Smooth muscle cell (in vitro differentiated cells): ENCODE measurements around the gene DPYD. TPM values are rescaled to one million over a fixed set of nuclear protein-coding genes. Genes with fewer than 3 reads are reported as not detected.

Experiments
- DNase-seq: peaks from one replicate; lab custom pipeline; 2025; ENCODE audit not compliant: unreplicated experiment; lab: John Stamatoyannopoulos, UW
- H2AFZ ChIP-seq: fragments of 200-600 bp; sonication (generic); 2 replicates; pipeline ENCODE4 v1.6.0; 2016; ENCODE audit warnings: antibody characterized with exemption, low read depth, mild to moderate bottlenecking
- H3F3A ChIP-seq: fragments of 200-600 bp; sonication (generic); 2 replicates; pipeline ENCODE4 v1.6.0; 2017; ENCODE audit warnings: antibody characterized with exemption, low read depth
- H3K27ac ChIP-seq: fragments of 200-600 bp; sonication (generic); 2 replicates; pipeline ENCODE4 v1.5.1; 2016; ENCODE audit warnings: low read depth, mild to moderate bottlenecking
- H3K27me3 ChIP-seq: fragments of 200-600 bp; sonication (generic); 2 replicates; pipeline ENCODE4 v1.6.1; 2016; ENCODE audit warnings: low read depth, mild to moderate bottlenecking
- H3K36me3 ChIP-seq: fragments of 200-600 bp; sonication (generic); 2 replicates; pipeline ENCODE4 v1.5.1; 2016; ENCODE audit warnings: low read depth
- H3K4me1 ChIP-seq: fragments of 200-600 bp; sonication (generic); 2 replicates; pipeline ENCODE4 v1.5.1; 2016; ENCODE audit warnings: low read depth
- H3K4me2 ChIP-seq: fragments of 200-600 bp; sonication (generic); 2 replicates; pipeline ENCODE4 v1.6.0; 2016; ENCODE audit warnings: mild to moderate bottlenecking
- H3K4me3 ChIP-seq: fragments of 200-600 bp; sonication (generic); 2 replicates; pipeline ENCODE4 v1.5.1; 2016; ENCODE audit warnings: mild to moderate bottlenecking
- H3K79me2 ChIP-seq: fragments of 200-600 bp; sonication (generic); 2 replicates; pipeline ENCODE4 v1.6.0; 2016; ENCODE audit warnings: low read depth, mild to moderate bottlenecking
- H3K9ac ChIP-seq: fragments of 200-600 bp; sonication (generic); 2 replicates; pipeline ENCODE4 v1.6.0; 2016; ENCODE audit warnings: low read depth
- H3K9me3 ChIP-seq: fragments of 200-600 bp; sonication (generic); replicated peaks from 2 replicates; pipeline ENCODE4 v1.5.1; 2016; ENCODE audit warnings: low read depth
- H4K20me1 ChIP-seq: fragments of 200-600 bp; sonication (generic); 2 replicates; pipeline ENCODE4 v1.6.0; 2016; ENCODE audit warnings: low read depth
- CTCF ChIP-seq: fragments of 200-600 bp; sonication (generic); IDR thresholded peaks from 2 replicates; pipeline ENCODE4 v1.5.1; 2017; ENCODE audit warnings: borderline replicate concordance, mild to moderate bottlenecking, antibody characterized with exemption; ENCODE audit not compliant: insufficient read depth, poor library complexity, severe bottlenecking
- WGBS: methylation state at CpG from one replicate; pipeline ENCODE4 v1.1.7; 2016; ENCODE audit warnings: low lambda C conversion rate; 5-methylcytosine and 5-hydroxymethylcytosine counted together
- polyA plus RNA-seq: library from polyadenylated mRNA; unstranded; fragments of >200 nt; fragmentation: Nextera tagmentation; extraction: Ambion mirVana; gene quantifications from 2 replicates; pipeline ENCODE4 v1.2.1, GENCODE V29; 2016
- total RNA-seq: library from RNA; depleted of rRNA; stranded (reverse); fragments of >200 nt; gene quantifications from 2 replicates; pipeline ENCODE4 v1.2.3, GENCODE V29; 2014

The DPYD gene
- total and polyA plus RNA-seq, 2 experiments from 2014 or later, result 1.8 to 2.0 TPM

DNA sequence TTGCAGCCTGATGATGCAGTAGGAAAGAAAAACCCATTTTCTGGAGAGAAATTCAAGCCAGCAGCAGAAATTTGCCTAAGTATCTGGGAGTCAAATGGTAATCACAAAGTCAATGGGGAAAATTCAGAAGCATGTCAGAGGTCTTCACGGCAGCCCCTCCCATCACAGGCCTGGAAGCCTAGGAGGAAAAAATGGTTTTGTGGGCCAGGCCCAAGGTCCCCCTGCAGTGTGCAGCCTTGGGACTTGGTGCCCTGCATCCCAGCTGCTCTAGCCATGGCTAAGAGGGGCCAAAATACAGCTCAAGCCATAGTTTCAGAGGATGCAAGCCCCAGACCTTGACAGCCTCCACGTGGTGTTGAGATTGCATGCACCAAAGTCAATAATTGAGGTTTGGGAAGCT lies 864.4 kb downstream of the DPYD start:
- Histone ChIP-seq H2AFZ (no peak overlapping the region), H3K27me3 (no peaks in the 10 kb centered on the region), H3K79me2 (no peaks in the 10 kb centered on the region), H3K36me3 (no peaks in the 10 kb centered on the region), H3K27ac (no peak overlapping the region), H3K4me3 (no peak overlapping the region), H3K9ac (no peak overlapping the region), H3F3A (no peaks in the 10 kb centered on the region), H3K4me2 (no peak overlapping the region), H4K20me1 (no peaks in the 10 kb centered on the region), H3K9me3 (peaks cover 3% of the 10 kb centered on the region), H3K4me1 (peaks cover 10% of the 10 kb centered on the region)
- DNase-seq, result no peak
- 89% methylated on average over 2 of the region's 2 CpGs for WGBS
- no peak for TF ChIP-seq CTCF

- no peaks in the 10 kb centered on the region for H3K79me2 ChIP-seq
- no peak overlapping the region for H3K4me3 ChIP-seq
- H4K20me1 ChIP-seq, result no peaks in the 10 kb centered on the region
- no peak for DNase-seq
- H3K4me1 ChIP-seq, result peaks cover 10% of the 10 kb centered on the region
- H3K9ac ChIP-seq, result no peak overlapping the region
- H3K4me2 ChIP-seq, result no peak overlapping the region
- no peaks in the 10 kb centered on the region for H3F3A ChIP-seq
- H3K9me3 ChIP-seq, result peaks cover 3% of the 10 kb centered on the region
- no peaks in the 10 kb centered on the region for H3K36me3 ChIP-seq
- no peak overlapping the region for H2AFZ ChIP-seq
- H3K27ac ChIP-seq, result no peak overlapping the region
- WGBS, result 92% methylated on average over 2 of the region's 2 CpGs
- TF ChIP-seq CTCF, result no peak
- H3K27me3 ChIP-seq, result no peaks in the 10 kb centered on the region
Observed at GRCh38 chr1:97053268-97053667, 867.6 kb downstream of the DPYD start.

DNA sequence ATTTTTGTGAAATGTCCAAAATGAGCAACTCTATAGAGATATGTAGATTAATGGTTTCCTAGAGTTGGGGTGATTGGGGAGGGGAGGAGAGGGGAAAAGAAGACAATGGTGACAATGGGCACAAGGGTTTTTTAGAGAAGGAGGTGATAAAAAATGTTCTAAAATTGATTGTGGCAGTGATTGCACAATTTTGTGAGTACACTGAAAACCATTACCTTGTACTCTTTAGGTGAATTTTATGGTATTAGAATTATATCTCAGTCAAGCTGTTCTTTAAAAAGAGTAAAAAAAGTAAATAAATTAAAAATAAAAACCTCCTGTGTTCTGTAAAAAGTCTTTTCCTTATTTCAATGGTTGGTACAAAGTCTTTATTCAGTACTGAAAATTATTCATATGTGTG lies 869.0 kb downstream of the DPYD start:
- no peak for DNase-seq
- no peak for TF ChIP-seq CTCF

DNA sequence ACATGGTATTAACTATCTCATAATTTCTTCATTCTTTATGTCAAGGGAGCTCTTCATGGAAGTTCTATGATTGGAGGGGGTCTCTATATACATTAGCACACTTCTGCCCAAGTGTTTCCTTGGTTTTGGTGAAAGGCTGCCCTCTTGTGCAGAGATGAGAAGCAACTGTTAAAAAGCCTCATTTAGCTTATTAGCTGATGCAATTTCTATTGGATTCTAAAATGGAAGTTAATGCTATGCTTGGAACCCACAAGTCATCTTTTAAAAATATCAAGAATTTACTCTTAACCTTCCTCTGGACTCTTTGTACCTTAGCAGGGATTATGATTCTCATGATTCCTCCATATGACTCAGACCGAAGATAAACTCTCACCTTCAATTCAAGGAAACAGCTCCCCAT lies 870.3 kb downstream of the DPYD start:
- Histone ChIP-seq H3K4me2 (no peak overlapping the region), H4K20me1 (no peaks in the 10 kb centered on the region), H3K4me3 (no peak overlapping the region), H3K27me3 (no peaks in the 10 kb centered on the region), H3K9ac (no peak overlapping the region), H3K4me1 (peaks cover 10% of the 10 kb centered on the region), H2AFZ (no peak overlapping the region), H3K36me3 (no peaks in the 10 kb centered on the region), H3K9me3 (no peaks in the 10 kb centered on the region), H3K27ac (no peak overlapping the region), H3K79me2 (no peaks in the 10 kb centered on the region), H3F3A (no peaks in the 10 kb centered on the region)
- 88% methylated on average over 1 of the region's 1 CpG for WGBS
- DNase-seq, result no peak
- TF ChIP-seq CTCF, result peak; percentile 35

More for the DNA sequence above, 869.0 kb downstream of the DPYD start:
- no peak overlapping the region for H2AFZ ChIP-seq
- no peaks in the 10 kb centered on the region for H3K79me2 ChIP-seq
- H3K36me3 ChIP-seq, result no peaks in the 10 kb centered on the region
- H3K4me3 ChIP-seq, result no peak overlapping the region
- no peaks in the 10 kb centered on the region for H3K9me3 ChIP-seq
- H3K27me3 ChIP-seq, result no peaks in the 10 kb centered on the region
- H3K27ac ChIP-seq, result no peak overlapping the region
- no peak overlapping the region for H3K9ac ChIP-seq
- peaks cover 10% of the 10 kb centered on the region for H3K4me1 ChIP-seq
- no peaks in the 10 kb centered on the region for H3F3A ChIP-seq
- no peaks in the 10 kb centered on the region for H4K20me1 ChIP-seq
- H3K4me2 ChIP-seq, result no peak overlapping the region
